ENCODE data around the gene SRPK3. TPM values are rescaled to one million over a fixed set of nuclear protein-coding genes. Genes with fewer than 3 reads are reported as not detected.

The SRPK3 gene
- total RNA-seq, 3 donors from 2014 or later, result 0.55 to 4.6 (median 1.0) TPM

GRCh38 chrX:153806999-153807575 is 26.2 kb downstream of the SRPK3 start:
- TF ChIP-seq CTCF (IDR thresholded peaks at IDR 0.05), result no peak
- intact Hi-C loops (cut with DNase I, micrococcal nuclease), result no loop called here
- peak in 1 of 3 donors; percentile 5 for DNase-seq
- no peaks in the 10 kb centered on the region for H3K9me3 ChIP-seq
- no peaks in the 10 kb centered on the region for H3K4me1 ChIP-seq (ENCODE audit: low read depth)
- H3K36me3 ChIP-seq (ENCODE audit: low read depth), result no peaks in the 10 kb centered on the region
- ATAC-seq, result no peak
- no peak overlapping the region for H3K4me3 ChIP-seq

- H3K9me3 ChIP-seq, result no peaks in the 10 kb centered on the region
- ATAC-seq (no peak), DNase-seq (no peak)
- H3K4me3 ChIP-seq, result no peak overlapping the region
- intact Hi-C loops (cut with DNase I, micrococcal nuclease), result no loop called here
- H3K36me3 ChIP-seq (ENCODE audit: low read depth), result no peaks in the 10 kb centered on the region
- no peak for TF ChIP-seq CTCF (IDR thresholded peaks at IDR 0.05)
- H3K4me1 ChIP-seq (ENCODE audit: low read depth), result no peaks in the 10 kb centered on the region
Measured at GRCh38 chrX:153807976-153808375, 27.1 kb downstream of the SRPK3 start.

- TF ChIP-seq CTCF (IDR thresholded peaks at IDR 0.05), result no peak
- intact Hi-C loops (cut with DNase I, micrococcal nuclease), result no loop called here
- no peak for ATAC-seq
Measured at GRCh38 chrX:153812220-153812619, 31.4 kb downstream of the SRPK3 start.

GRCh38 chrX:153813161-153813560 is 32.3 kb downstream of the SRPK3 start:
- no peak overlapping the region for H3K4me3 ChIP-seq
- intact Hi-C loops (cut with DNase I, micrococcal nuclease), result no loop called here
- no peak for DNase-seq
- ATAC-seq, result no peak
- no peaks in the 10 kb centered on the region for H3K9me3 ChIP-seq
- no peaks in the 10 kb centered on the region for H3K4me1 ChIP-seq (ENCODE audit: low read depth)
- TF ChIP-seq CTCF (IDR thresholded peaks at IDR 0.05), result no peak
- H3K36me3 ChIP-seq (ENCODE audit: low read depth), result no peaks in the 10 kb centered on the region

More at GRCh38 chrX:153812220-153812619, 31.4 kb downstream of the SRPK3 start:
- DNase-seq, result no peak
- Histone ChIP-seq H3K36me3 (ENCODE audit: low read depth) (no peaks in the 10 kb centered on the region), H3K4me3 (no peak overlapping the region), H3K4me1 (ENCODE audit: low read depth) (no peaks in the 10 kb centered on the region), H3K9me3 (no peaks in the 10 kb centered on the region)

- DNase-seq (no peak), ATAC-seq (no peak)
- Histone ChIP-seq H3K4me3 (no peak overlapping the region), H3K9me3 (no peaks in the 10 kb centered on the region), H3K36me3 (ENCODE audit: low read depth) (no peaks in the 10 kb centered on the region), H3K4me1 (ENCODE audit: low read depth) (no peaks in the 10 kb centered on the region)
- intact Hi-C loops (cut with DNase I, micrococcal nuclease), result no loop called here
- no peak for TF ChIP-seq CTCF (IDR thresholded peaks at IDR 0.05)
Measured at GRCh38 chrX:153814591-153815315, 33.9 kb downstream of the SRPK3 start.

Data from mucosa of descending colon (tissue), 3 donors.